ENCODE data around the gene PXDN. TPM values are rescaled to one million over a fixed set of nuclear protein-coding genes. Genes with fewer than 3 reads are reported as not detected.
"Not testable (repeated sequence)": the region's sequence is repeated elsewhere in the genome, so short reads cannot be mapped to it uniquely, and the experiment has no call there.

PXDN gene
- total RNA-seq, 8 experiments from 2014 or later: 0.46 to 80.9 (median 45.0) TPM

DNA sequence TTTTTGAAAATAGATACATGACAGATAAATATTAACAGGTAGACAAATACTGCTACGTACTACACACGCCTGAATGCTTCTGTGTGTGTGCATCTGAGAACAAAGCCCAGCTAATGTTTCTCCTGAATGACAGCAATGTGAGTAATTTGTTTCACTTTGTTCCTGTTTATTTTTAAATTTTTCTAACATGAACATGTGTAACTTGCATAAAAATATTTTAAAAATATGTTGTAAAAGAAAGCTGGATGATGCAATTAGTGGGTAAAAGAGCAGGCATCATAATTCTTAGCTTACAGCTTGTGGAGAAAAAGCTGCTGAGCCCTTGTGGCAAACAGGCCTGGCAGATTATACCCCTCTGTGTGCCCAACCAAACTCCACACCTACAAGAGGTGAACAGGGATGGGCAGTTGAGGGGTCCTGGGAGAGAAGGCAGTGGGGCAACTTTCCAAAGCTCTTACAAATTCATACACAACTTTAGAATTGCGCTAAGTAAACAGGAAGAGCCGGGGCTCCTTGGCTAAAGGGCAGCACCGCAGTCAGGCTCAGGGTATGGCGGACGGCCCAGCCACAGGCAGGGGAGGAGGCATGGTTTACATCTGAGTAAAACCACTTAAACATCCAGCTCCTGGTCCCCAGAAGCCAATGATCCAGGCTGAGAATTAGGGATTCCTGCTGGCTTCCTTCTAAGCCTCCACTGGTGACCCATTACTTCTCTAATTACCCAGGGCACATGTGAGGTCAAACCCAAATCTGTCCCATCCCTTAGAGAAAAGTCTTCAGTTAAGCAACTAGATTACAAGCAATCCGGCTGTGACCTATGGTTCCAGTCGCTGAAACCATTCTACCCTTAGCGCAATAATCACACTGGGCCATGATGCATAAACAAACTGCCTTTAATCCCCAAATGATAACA lies 14.0 kb downstream of the PXDN start:
- WGBS, 10 experiments: 28 to 100% (median 63%) methylated on average over 1 to 5 of the region's 10 CpGs; no CpG with 5 or more reads in 3 of the 10 experiments
- H3K27ac ChIP-seq: peak overlapping the region; percentile 25 to 26
- H3K4me3 ChIP-seq: no peak overlapping the region
- in situ Hi-C loops (cut with MboI; ENCODE audit: low pct_unique_long_range_greater_than_20kb in 2 of 9, low sequenced_read_pairs in 9 of 9, unreplicated experiment in 9 of 9): no loop called here
- peaks cover 45 to 46% of the 10 kb centered on the region in 2 donors for H3K4me1 ChIP-seq (replicated peaks in 1 of 2)
- ATAC-seq (replicated peaks in 6 of 8): peak in 1 of 8 experiments; percentile 14

GRCh38 chr2:1729242-1729641 lies 15.1 kb downstream of the PXDN start:
- H3K4me3 ChIP-seq: peak overlapping the region in 1 of 5 donors; percentile 11
- in situ Hi-C loops (cut with MboI; ENCODE audit: low pct_unique_long_range_greater_than_20kb in 2 of 9, low sequenced_read_pairs in 9 of 9, unreplicated experiment in 9 of 9): no loop called here
- peak overlapping the region; percentile 3 to 19 for H3K27ac ChIP-seq
- ATAC-seq (replicated peaks in 6 of 8): peak in 5 of 8 experiments; percentile 28 to 55 (median 51)
- peaks cover 45 to 46% of the 10 kb centered on the region in 2 donors for H3K4me1 ChIP-seq (replicated peaks in 1 of 2)
- 8 to 100% (median 50%) methylated on average over 1 to 6 of the region's 7 CpGs; no CpG with 5 or more reads in 3 of the 10 experiments for WGBS, 10 experiments

DNA sequence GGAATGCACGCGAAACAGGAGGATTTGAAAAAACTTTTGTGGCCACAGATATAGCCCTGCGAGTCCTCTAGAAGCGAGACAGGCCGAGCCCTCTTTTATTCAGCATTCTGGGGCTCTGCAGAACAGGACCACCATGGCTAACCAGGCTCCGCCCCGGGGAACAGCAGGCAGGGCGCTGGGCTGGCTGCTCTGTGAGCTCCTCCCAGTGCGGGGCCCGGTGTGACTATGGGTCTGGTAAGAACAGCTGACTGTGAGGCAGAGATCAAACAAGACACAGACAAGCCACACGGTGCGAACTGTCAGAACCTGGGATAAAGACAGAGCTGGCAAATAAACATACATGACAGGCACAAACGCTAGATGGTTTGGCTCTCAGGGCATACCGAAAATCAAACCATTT lies 15.5 kb downstream of the PXDN start:
- Histone ChIP-seq H3K4me3 (peak overlapping the region in 1 of 5 donors; percentile 11), H3K27ac (peak overlapping the region; percentile 0 to 9), H3K4me1 (replicated peaks in 1 of 2) (peaks cover 45 to 46% of the 10 kb centered on the region in 2 donors)
- 0 to 100% (median 39%) methylated on average over 1 to 10 of the region's 14 CpGs for WGBS, 10 experiments
- in situ Hi-C loops (cut with MboI; ENCODE audit: low pct_unique_long_range_greater_than_20kb in 2 of 9, low sequenced_read_pairs in 9 of 9, unreplicated experiment in 9 of 9): no loop called here
- ATAC-seq (replicated peaks in 6 of 8): peak in 5 of 8 experiments; percentile 84 to 91 (median 90)

- WGBS, 10 experiments: 94 to 100% (median 96%) methylated on average over 1 to 7 of the region's 16 CpGs; no CpG with 5 or more reads in 4 of the 10 experiments
- no peak for ATAC-seq (replicated peaks in 6 of 8)
- in situ Hi-C loops (cut with MboI; ENCODE audit: low pct_unique_long_range_greater_than_20kb in 2 of 9, low sequenced_read_pairs in 9 of 9, unreplicated experiment in 9 of 9): no loop called here
- peak overlapping the region in 1 of 2 donors; percentile 0 for H3K27ac ChIP-seq
- peaks cover 45 to 46% of the 10 kb centered on the region in 2 donors for H3K4me1 ChIP-seq (replicated peaks in 1 of 2)
- H3K4me3 ChIP-seq: no peak overlapping the region
These were observed 16.4 kb downstream of the PXDN start for GRCh38 chr2:1727796-1728474.

GRCh38 chr2:1727101-1727771 lies 17.1 kb downstream of the PXDN start:
- peaks cover 40 to 43% of the 10 kb centered on the region in 2 donors for H3K4me1 ChIP-seq (replicated peaks in 1 of 2)
- WGBS, 10 experiments: 60 to 90% (median 84%) methylated on average over 1 to 9 of the region's 22 CpGs; no CpG with 5 or more reads in 4 of the 10 experiments
- no peak overlapping the region for H3K27ac ChIP-seq
- in situ Hi-C loops (cut with MboI; ENCODE audit: low pct_unique_long_range_greater_than_20kb in 2 of 9, low sequenced_read_pairs in 9 of 9, unreplicated experiment in 9 of 9): no loop called here
- no peak overlapping the region for H3K4me3 ChIP-seq
- no peak for ATAC-seq (replicated peaks in 6 of 8)

GRCh38 chr2:1726558-1726957 lies 17.8 kb downstream of the PXDN start:
- Histone ChIP-seq H3K27ac (no peak overlapping the region), H3K4me1 (replicated peaks in 1 of 2) (peaks cover 33 to 41% of the 10 kb centered on the region in 2 donors), H3K4me3 (no peak overlapping the region)
- in situ Hi-C loops (cut with MboI; ENCODE audit: low pct_unique_long_range_greater_than_20kb in 2 of 9, low sequenced_read_pairs in 9 of 9, unreplicated experiment in 9 of 9): no loop called here
- no peak for ATAC-seq (replicated peaks in 6 of 8)
- 49 to 100% (median 77%) methylated on average over 1 to 3 of the region's 3 CpGs; no CpG with 5 or more reads in 1 of the 10 experiments for WGBS, 10 experiments

DNA sequence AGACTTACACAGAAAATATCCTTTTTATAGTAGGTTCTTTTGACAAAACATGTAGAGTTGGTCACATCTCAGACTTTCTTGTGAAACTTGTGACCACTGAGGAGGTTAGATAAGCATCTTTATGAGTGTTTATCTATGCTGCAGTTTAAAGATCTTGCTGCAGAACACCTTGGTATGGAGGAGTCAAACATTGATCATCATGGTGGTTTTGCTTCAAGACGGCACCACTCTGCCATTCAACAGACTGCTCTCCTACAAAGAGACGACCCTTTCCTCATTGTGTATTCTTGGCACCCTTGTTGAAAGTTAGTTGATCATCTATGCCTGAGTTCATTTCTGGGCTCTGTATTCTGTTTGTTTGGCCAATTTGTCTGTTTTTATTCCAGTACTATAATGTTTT lies 20.0 kb downstream of the PXDN start:
- in situ Hi-C loops (cut with MboI; ENCODE audit: low pct_unique_long_range_greater_than_20kb in 2 of 9, low sequenced_read_pairs in 9 of 9, unreplicated experiment in 9 of 9); H3K27ac ChIP-seq; ATAC-seq (replicated peaks in 6 of 8); H3K4me3 ChIP-seq: not testable (repeated sequence)
- H3K4me1 ChIP-seq (replicated peaks in 1 of 2): peaks cover 16 to 26% of the 10 kb centered on the region in 2 donors
- 74 to 94% (median 85%) methylated on average over 2 of the region's 2 CpGs; no CpG with 5 or more reads in 7 of the 10 experiments for WGBS, 10 experiments

GRCh38 chr2:1723397-1724042 lies 20.8 kb downstream of the PXDN start:
- Histone ChIP-seq H3K4me3 (no peak overlapping the region), H3K27ac (no peak overlapping the region), H3K4me1 (replicated peaks in 1 of 2) (peaks cover 9 to 18% of the 10 kb centered on the region in 2 donors)
- in situ Hi-C loops (cut with MboI; ENCODE audit: low pct_unique_long_range_greater_than_20kb in 2 of 9, low sequenced_read_pairs in 9 of 9, unreplicated experiment in 9 of 9): no loop called here
- ATAC-seq (replicated peaks in 6 of 8): no peak
- 41 to 100% (median 73%) methylated on average over 1 to 4 of the region's 4 CpGs for WGBS, 10 experiments

- 39 to 100% (median 81%) methylated on average over 1 to 3 of the region's 3 CpGs; no CpG with 5 or more reads in 2 of the 10 experiments for WGBS, 10 experiments
- in situ Hi-C loops (cut with MboI; ENCODE audit: low pct_unique_long_range_greater_than_20kb in 2 of 9, low sequenced_read_pairs in 9 of 9, unreplicated experiment in 9 of 9): no loop called here
- no peak for ATAC-seq (replicated peaks in 6 of 8)
- H3K27ac ChIP-seq: no peak overlapping the region
- no peak overlapping the region for H3K4me3 ChIP-seq
- H3K4me1 ChIP-seq (replicated peaks in 1 of 2): peaks cover 5 to 13% of the 10 kb centered on the region in 2 donors
These were observed 21.6 kb downstream of the PXDN start for GRCh38 chr2:1722692-1723091.

- Histone ChIP-seq H3K4me1 (replicated peaks in 1 of 2) (peaks cover 5 to 16% of the 10 kb centered on the region in 2 donors), H3K4me3 (no peak overlapping the region), H3K27ac (no peak overlapping the region)
- ATAC-seq (replicated peaks in 6 of 8): peak in 1 of 8 experiments; percentile 30
- WGBS, 10 experiments: 0 to 100% (median 77%) methylated on average over 2 to 16 of the region's 16 CpGs
- in situ Hi-C loops (cut with MboI; ENCODE audit: low pct_unique_long_range_greater_than_20kb in 2 of 9, low sequenced_read_pairs in 9 of 9, unreplicated experiment in 9 of 9): no loop called here
These were observed 22.3 kb downstream of the PXDN start for GRCh38 chr2:1721706-1722646.

DNA sequence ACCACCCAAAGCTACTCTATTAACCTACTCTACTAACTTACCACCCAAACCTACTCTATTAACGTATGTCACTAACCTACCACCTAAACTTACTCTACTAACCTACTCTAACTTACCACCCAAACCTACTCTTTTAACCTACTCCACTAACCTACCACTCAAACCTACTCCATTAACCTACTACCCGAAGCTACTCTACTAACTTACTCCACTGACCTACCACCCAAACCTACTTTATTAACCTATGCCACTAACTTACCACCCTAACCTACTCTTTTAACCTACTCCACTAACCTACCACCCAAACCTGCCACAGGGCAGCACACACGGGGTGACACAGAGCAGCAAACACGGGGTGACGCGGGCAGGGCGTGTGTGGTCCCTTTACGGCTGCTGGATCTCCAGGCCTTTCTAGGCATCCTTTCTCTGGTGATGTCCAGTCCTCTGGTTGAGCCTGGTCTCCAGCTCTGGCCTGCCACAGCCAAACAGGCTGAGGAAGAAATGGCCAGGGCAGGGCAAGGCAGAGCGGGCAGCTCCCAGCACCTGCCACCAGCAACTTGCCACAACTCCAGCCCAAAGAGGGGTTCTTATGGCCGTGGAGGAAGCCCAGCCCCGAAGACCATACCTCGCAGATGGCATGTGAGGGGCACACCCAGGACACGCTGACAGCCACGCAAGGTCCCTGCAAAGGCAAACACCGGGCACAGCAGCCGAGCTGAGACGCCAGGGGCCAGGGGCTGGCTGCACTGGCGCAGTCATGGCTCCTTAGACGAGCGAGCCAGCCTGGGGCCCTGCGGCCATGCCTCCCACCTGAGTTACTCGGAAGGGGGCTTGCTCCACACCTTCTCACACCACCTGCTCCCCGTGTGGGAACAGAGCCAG lies 25.7 kb downstream of the PXDN start:
- Histone ChIP-seq H3K4me1 (replicated peaks in 1 of 2) (peaks cover 33 to 36% of the 10 kb centered on the region in 2 donors), H3K27ac (no peak overlapping the region), H3K4me3 (no peak overlapping the region)
- in situ Hi-C loops (cut with MboI; ENCODE audit: low pct_unique_long_range_greater_than_20kb in 2 of 9, low sequenced_read_pairs in 9 of 9, unreplicated experiment in 9 of 9): no loop called here
- no peak for ATAC-seq (replicated peaks in 6 of 8)
- 71 to 100% (median 94%) methylated on average over 1 to 11 of the region's 23 CpGs; no CpG with 5 or more reads in 1 of the 10 experiments for WGBS, 10 experiments
